Stimulated activated naive CD8-positive, alpha-beta T cell treated with anti-CD3 and anti-CD28 coated beads, Interleukin-15, amount 100 ng/mL, for 72 hours (primary cell): ENCODE data around the gene CCDC152.
"Not testable (repeated sequence)": the region's sequence is repeated elsewhere in the genome, so short reads cannot be mapped to it uniquely, and the experiment has no call there.

Experiments
- ATAC-seq: fragments of 150-1000 bp; cut with Tn5 transposase; 2 replicates; pipeline ENCODE4 v1.10.0; 2021; ENCODE audit warnings: mild to moderate bottlenecking, moderate library complexity
- DNase-seq, 2 donors: peaks; one replicate each; pipeline ENCODE4 v3.0.0; 2021 to 2022
- H3K27ac Mint-ChIP-seq, 2 donors: one replicate each; pipeline ENCODE4 v1.8.0; 2022; ENCODE audit warnings: mild to moderate bottlenecking in 2 of 2, mixed read lengths in 2 of 2, moderate library complexity in 2 of 2
- H3K27me3 Mint-ChIP-seq: one replicate; pipeline ENCODE4 v1.8.0; 2022; ENCODE audit warnings: mixed read lengths
- H3K4me1 Mint-ChIP-seq: one replicate; pipeline ENCODE4 v1.8.0; 2022; ENCODE audit warnings: mild to moderate bottlenecking, mixed read lengths
- H3K4me3 Mint-ChIP-seq, 2 donors: one replicate each; pipeline ENCODE4 v1.8.0; 2022; ENCODE audit warnings: mild to moderate bottlenecking in 2 of 2, mixed read lengths in 2 of 2, moderate library complexity in 1 of 2
- H3K9me3 Mint-ChIP-seq, 2 donors: one replicate each; pipeline ENCODE4 v1.8.0; 2022; ENCODE audit warnings: mixed read lengths in 2 of 2

Gene CCDC152, protein sequence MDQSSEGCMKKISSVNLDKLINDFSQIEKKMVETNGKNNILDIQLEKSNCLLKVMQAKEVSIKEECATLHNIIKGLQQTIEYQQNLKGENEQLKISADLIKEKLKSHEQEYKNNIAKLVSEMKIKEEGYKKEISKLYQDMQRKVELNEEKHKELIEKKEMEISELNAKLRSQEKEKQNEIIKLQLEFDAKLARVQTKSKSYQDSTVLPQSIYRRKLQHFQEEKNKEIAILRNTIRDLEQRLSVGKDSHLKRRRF

GRCh38 chr5:42756606-42757601, at the start of gene CCDC152:
CCDC152 (plus strand) TSS chr5:42756818; CDS start chr5:42759122, 2,304 bp downstream.
- Mint-ChIP-seq H3K27ac (peak within 1 kb of the TSS; percentile 82 to 94), H3K27me3 (peaks cover 6% of the 10 kb centered on the region), H3K4me3 (peak within 1 kb of the TSS; percentile 84 to 86), H3K9me3 (no peaks in the 10 kb centered on the region), H3K4me1 (peaks cover 9% of the 10 kb centered on the region)
- ATAC-seq, result peak; percentile 100
- peak; percentile 64 to 74 for DNase-seq

- no peaks in the 10 kb centered on the region for H3K9me3 Mint-ChIP-seq
- H3K27ac Mint-ChIP-seq, result no peak overlapping the region
- ATAC-seq, result no peak
Measured at GRCh38 chr5:42715785-42716184, 40.8 kb upstream of the CCDC152 start.

DNA sequence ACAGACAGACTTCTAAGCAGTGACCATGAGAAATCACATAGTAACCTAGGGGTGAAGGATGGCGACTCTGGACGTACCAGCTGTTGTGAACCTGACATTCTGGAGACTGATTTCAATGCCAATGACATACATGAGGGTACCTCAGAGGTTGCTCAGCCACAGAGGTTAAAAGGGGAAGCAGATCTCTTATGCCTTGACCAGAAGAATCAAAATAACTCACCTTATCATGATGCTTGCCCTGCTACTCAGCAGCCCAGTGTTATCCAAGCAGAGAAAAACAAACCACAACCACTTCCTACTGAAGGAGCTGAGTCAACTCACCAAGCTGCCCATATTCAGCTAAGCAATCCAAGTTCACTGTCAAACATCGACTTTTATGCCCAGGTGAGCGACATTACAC, 38.0 kb upstream of the CCDC152 start:
- DNase-seq, result peak; percentile 4 to 19
- no peak overlapping the region for H3K4me3 Mint-ChIP-seq
- ATAC-seq, result peak; percentile 93
- H3K27me3 Mint-ChIP-seq, result peaks cover 29% of the 10 kb centered on the region
- H3K4me1 Mint-ChIP-seq, result peaks cover 13% of the 10 kb centered on the region
- no peak overlapping the region for H3K27ac Mint-ChIP-seq
- H3K9me3 Mint-ChIP-seq, result no peaks in the 10 kb centered on the region

More at GRCh38 chr5:42715785-42716184, 40.8 kb upstream of the CCDC152 start:
- no peak for DNase-seq
- peaks cover 10% of the 10 kb centered on the region for H3K27me3 Mint-ChIP-seq
- peaks cover 13% of the 10 kb centered on the region for H3K4me1 Mint-ChIP-seq
- no peak overlapping the region for H3K4me3 Mint-ChIP-seq

- peaks cover 13% of the 10 kb centered on the region for H3K4me1 Mint-ChIP-seq
- H3K27me3 Mint-ChIP-seq, result peaks cover 32% of the 10 kb centered on the region
- no peaks in the 10 kb centered on the region for H3K9me3 Mint-ChIP-seq
- DNase-seq (no peak), ATAC-seq (peak; percentile 36)
- H3K4me3 Mint-ChIP-seq, result no peak overlapping the region
- peak overlapping the region in 1 of 2 donors; percentile 54 for H3K27ac Mint-ChIP-seq
Measured at GRCh38 chr5:42719034-42719433, 37.6 kb upstream of the CCDC152 start.

DNA sequence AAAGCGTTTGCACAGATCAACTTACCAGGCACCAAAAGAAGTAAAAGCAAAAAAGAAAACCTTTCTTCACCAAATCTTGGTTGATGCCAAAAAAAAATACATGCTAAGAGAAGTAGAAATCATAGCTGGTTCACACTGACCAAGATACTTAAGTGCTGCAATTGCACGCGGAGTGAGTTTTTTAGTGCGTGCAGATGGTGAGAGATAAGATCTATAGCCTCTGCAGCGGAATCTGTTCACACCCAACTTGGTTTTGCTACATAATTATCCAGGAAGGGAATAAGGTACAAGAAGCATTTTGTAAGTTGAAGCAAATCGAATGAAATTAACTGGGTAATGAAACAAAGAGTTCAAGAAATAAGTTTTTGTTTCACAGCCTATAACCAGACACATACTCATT, 36.4 kb upstream of the CCDC152 start:
- peaks cover 32% of the 10 kb centered on the region for H3K27me3 Mint-ChIP-seq
- no peak for ATAC-seq
- no peak overlapping the region for H3K27ac Mint-ChIP-seq
- no peak for DNase-seq
- peaks cover 13% of the 10 kb centered on the region for H3K4me1 Mint-ChIP-seq
- no peak overlapping the region for H3K4me3 Mint-ChIP-seq
- H3K9me3 Mint-ChIP-seq, result no peaks in the 10 kb centered on the region

GRCh38 chr5:42721484-42721883, 35.1 kb upstream of the CCDC152 start:
- no peaks in the 10 kb centered on the region for H3K9me3 Mint-ChIP-seq

DNA sequence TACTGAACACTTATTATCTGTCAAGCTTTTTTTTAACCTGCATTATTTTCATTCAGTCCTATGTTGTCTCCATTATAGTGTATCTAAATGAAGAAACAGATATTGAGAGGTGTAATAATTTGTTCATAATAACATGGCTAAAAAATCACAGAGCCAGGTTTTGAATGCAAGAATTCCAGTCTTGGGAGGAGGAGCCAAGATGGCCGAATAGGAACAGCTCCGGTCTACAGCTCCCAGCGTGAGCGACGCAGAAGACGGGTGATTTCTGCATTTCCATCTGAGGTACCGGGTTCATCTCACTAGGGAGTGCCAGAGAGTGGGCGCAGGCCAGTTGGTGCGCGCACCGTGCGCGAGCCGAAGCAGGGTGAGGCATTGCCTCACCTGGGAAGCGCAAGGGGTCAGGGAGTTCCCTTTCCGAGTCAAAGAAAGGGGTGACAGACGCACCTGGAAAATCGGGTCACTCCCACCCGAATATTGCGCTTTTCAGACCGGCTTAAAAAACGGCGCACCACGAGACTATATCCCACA, 22.0 kb upstream of the CCDC152 start:
- not testable (repeated sequence) for DNase-seq, H3K4me3 Mint-ChIP-seq, H3K4me1 Mint-ChIP-seq, H3K9me3 Mint-ChIP-seq, ATAC-seq, H3K27me3 Mint-ChIP-seq, H3K27ac Mint-ChIP-seq

More at GRCh38 chr5:42721484-42721883, 35.1 kb upstream of the CCDC152 start:
- H3K27me3 Mint-ChIP-seq, result peaks cover 39% of the 10 kb centered on the region
- H3K4me1 Mint-ChIP-seq, result peaks cover 13% of the 10 kb centered on the region
- H3K27ac Mint-ChIP-seq, result no peak overlapping the region
- DNase-seq, result no peak
- no peak for ATAC-seq
- no peak overlapping the region for H3K4me3 Mint-ChIP-seq

- Mint-ChIP-seq H3K9me3 (no peaks in the 10 kb centered on the region), H3K27me3 (no peaks in the 10 kb centered on the region), H3K27ac (no peak overlapping the region), H3K4me3 (no peak overlapping the region), H3K4me1 (no peaks in the 10 kb centered on the region)
- DNase-seq, result no peak
- ATAC-seq, result no peak
Measured at GRCh38 chr5:42740920-42741319, 15.7 kb upstream of the CCDC152 start.

DNA sequence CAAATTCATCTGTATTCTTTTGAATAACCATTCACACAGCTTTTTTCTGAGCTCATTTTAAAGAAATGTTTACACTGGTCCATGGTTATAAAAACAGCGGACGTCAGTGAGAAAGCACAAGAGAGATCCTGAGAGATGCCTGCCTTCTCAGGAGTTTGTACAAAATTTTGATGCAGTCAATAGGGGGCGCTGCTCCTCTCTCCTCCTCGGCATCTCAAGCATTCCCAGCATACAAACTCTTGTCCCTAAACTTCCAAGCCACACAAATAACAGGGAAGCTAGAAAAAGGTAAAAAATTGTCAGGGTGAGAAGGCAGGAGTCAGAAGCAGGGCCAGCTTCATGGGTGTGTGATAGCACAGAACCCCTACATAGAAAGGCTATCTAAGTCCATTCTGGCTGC, 11.2 kb upstream of the CCDC152 start:
- DNase-seq, result no peak

GRCh38 chr5:42745856-42746255, 10.8 kb upstream of the CCDC152 start:
- Mint-ChIP-seq H3K4me3 (no peak overlapping the region), H3K4me1 (peaks cover 5% of the 10 kb centered on the region), H3K27ac (no peak overlapping the region), H3K9me3 (no peaks in the 10 kb centered on the region), H3K27me3 (no peaks in the 10 kb centered on the region)
- no peak for ATAC-seq
- DNase-seq, result no peak

More for the DNA sequence above, 11.2 kb upstream of the CCDC152 start:
- H3K4me3 Mint-ChIP-seq, result no peak overlapping the region
- H3K27ac Mint-ChIP-seq, result peak overlapping the region in 1 of 2 donors; percentile 66
- no peaks in the 10 kb centered on the region for H3K27me3 Mint-ChIP-seq
- no peaks in the 10 kb centered on the region for H3K9me3 Mint-ChIP-seq
- peaks cover 5% of the 10 kb centered on the region for H3K4me1 Mint-ChIP-seq
- ATAC-seq, result no peak

DNA sequence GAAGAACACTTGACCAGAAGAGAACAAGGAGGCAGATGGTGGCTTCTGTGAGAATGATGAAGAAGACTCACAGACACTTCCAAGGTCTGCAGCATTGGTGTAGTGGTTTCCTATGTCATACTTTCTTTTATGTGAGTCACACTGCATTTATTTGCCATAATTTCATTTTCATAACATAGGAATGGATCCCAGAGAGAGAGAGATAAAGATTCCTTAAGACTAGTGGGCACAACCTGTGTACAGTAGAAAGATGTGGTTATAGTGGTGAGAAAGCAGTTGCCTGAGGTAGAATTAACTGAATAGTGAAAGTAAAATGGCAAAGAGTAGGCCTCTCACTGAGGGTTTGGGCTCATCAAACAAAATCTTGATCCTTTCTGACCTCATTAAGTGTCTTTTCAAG, 7.6 kb upstream of the CCDC152 start:
- H3K4me1 Mint-ChIP-seq, result peaks cover 5% of the 10 kb centered on the region
- ATAC-seq (peak; percentile 55), DNase-seq (no peak)
- H3K27me3 Mint-ChIP-seq, result no peaks in the 10 kb centered on the region
- no peaks in the 10 kb centered on the region for H3K9me3 Mint-ChIP-seq
- H3K27ac Mint-ChIP-seq, result no peak overlapping the region
- H3K4me3 Mint-ChIP-seq, result no peak overlapping the region

GRCh38 chr5:42750507-42750906, 6.1 kb upstream of the CCDC152 start:
- DNase-seq, result no peak
- H3K4me3 Mint-ChIP-seq, result no peak overlapping the region
- H3K27ac Mint-ChIP-seq, result peak overlapping the region in 1 of 2 donors; percentile 2
- H3K4me1 Mint-ChIP-seq, result peaks cover 5% of the 10 kb centered on the region
- no peaks in the 10 kb centered on the region for H3K9me3 Mint-ChIP-seq
- ATAC-seq, result no peak
- no peaks in the 10 kb centered on the region for H3K27me3 Mint-ChIP-seq

DNA sequence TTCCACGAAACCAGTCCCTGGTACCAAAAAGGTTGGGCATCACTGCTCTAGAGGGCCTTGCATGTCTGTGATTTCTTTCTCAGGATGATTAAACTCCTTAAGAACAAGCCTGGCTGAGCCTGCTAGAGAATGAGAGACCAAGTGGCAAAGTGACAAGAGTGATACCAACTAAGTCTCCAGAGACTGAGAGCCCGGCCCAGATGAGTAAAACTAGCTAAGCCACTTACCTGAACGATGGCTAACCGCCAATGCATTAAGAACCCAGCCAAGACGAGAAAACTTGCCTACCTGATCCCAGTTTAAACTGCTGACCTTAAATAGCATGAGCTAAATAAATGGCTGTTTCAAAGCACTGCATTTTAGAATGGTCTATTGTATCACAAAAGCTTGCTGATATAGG, 5.6 kb upstream of the CCDC152 start:
- Mint-ChIP-seq H3K27ac (no peak overlapping the region), H3K4me3 (no peak overlapping the region), H3K4me1 (peaks cover 5% of the 10 kb centered on the region), H3K9me3 (no peaks in the 10 kb centered on the region), H3K27me3 (no peaks in the 10 kb centered on the region)
- no peak for ATAC-seq
- no peak for DNase-seq

GRCh38 chr5:42753099-42753498, 3.5 kb upstream of the CCDC152 start:
- H3K4me1 Mint-ChIP-seq, result peaks cover 15% of the 10 kb centered on the region
- H3K9me3 Mint-ChIP-seq, result no peaks in the 10 kb centered on the region
- DNase-seq (no peak), ATAC-seq (no peak)
- no peak overlapping the region for H3K4me3 Mint-ChIP-seq
- H3K27ac Mint-ChIP-seq, result no peak overlapping the region
- peaks cover 6% of the 10 kb centered on the region for H3K27me3 Mint-ChIP-seq

DNA sequence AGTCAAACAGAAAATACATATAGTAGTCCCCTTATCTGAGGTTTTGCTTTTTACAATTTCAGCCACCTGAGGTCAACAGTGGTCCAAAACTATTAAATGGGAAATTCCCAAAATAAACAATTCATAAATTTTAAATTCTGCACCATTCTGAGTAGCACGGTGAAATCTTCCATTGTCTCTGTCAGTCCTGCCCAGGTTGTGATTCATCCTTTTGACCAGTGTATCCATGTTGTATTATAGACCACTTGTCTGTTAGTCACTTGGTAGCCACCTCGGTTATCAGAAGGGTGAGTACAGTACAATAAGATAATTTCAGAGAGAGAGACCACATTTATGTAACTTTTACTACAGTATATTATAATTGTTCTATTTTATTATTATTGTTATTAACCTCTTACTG, 2.8 kb downstream of the CCDC152 start:
- Mint-ChIP-seq H3K4me3 (no peak overlapping the region), H3K4me1 (peaks cover 9% of the 10 kb centered on the region), H3K27me3 (peaks cover 6% of the 10 kb centered on the region), H3K9me3 (no peaks in the 10 kb centered on the region), H3K27ac (no peak overlapping the region)
- ATAC-seq (no peak), DNase-seq (no peak)

DNA sequence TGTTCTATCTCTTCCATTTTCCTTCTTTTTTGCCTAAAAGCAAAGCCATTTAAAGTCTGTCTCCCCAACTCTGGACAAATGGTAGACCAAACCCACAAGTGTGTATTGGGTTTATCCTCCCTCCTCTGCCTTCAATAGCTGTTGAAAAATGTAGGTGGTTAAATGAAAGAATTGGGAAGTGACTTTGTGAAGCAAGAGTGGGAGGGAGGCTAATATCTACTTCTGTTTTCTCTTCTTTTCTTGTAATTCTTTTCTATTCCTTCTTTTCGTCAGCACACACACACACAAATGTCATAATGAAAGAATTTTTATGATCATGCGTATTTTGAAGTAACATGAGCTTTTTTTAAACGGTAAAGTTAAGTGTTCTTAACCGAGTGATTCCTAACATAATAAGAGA, 3.8 kb downstream of the CCDC152 start:
- peaks cover 6% of the 10 kb centered on the region for H3K27me3 Mint-ChIP-seq
- H3K9me3 Mint-ChIP-seq, result no peaks in the 10 kb centered on the region
- DNase-seq, result no peak

More for the DNA sequence above, 3.8 kb downstream of the CCDC152 start:
- H3K27ac Mint-ChIP-seq, result no peak overlapping the region
- ATAC-seq, result no peak
- H3K4me3 Mint-ChIP-seq, result no peak overlapping the region
- peaks cover 9% of the 10 kb centered on the region for H3K4me1 Mint-ChIP-seq
